Neural progenitor cell (in vitro differentiated cells): Measurements from ENCODE around the gene MYO16.

Experiments used
- CTCF ChIP-seq: fragments of 200-600 bp; sonication (generic); IDR thresholded peaks from 2 replicates; pipeline ENCODE4 v1.5.1; 2017; ENCODE audit warnings: antibody characterized with exemption, mild to moderate bottlenecking
- EZH2 ChIP-seq: fragments of 200-600 bp; sonication (generic); IDR thresholded peaks from 2 replicates; pipeline ENCODE4 v1.6.1; 2017; ENCODE audit warnings: antibody characterized with exemption, mild to moderate bottlenecking, moderate library complexity

- TF ChIP-seq EZH2 (no peak), CTCF (no peak)
Measured at GRCh38 chr13:108615241-108615640, 14.2 kb upstream of the MYO16 start.
